NCI-H2171 (cell line): ENCODE data around the gene DCAF4.
"Not testable (repeated sequence)": the region's sequence is repeated elsewhere in the genome, so short reads cannot be mapped to it uniquely, and the experiment has no call there.

ENCODE experiments used
- DNase-seq: peaks from one replicate; lab custom pipeline; 2025; lab: John Stamatoyannopoulos, UW

The DCAF4 gene

GRCh38 chr14:72932893-72933292 lies 6.6 kb downstream of the DCAF4 start:
- no peak for DNase-seq

DNA sequence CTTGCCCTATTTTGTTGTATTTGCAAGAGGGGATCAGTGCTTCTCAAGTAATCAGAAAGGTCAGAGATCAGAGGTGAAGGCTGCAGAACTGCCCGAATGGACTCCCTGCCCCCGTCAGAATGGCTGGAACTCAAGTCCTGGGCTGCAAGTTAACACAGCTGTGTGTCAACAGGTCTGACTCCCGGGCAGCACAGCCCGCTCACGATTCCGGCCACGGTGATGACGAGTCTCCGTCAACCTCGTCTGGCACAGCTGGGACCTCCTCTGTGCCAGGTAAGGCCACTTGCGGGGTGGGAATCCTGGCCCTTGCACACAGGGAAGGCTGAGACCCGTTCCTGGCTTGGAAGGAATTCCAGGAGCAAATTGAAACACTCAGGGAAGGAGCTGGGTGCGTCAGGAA lies 13.4 kb downstream of the DCAF4 start:
- DNase-seq, result no peak

DNA sequence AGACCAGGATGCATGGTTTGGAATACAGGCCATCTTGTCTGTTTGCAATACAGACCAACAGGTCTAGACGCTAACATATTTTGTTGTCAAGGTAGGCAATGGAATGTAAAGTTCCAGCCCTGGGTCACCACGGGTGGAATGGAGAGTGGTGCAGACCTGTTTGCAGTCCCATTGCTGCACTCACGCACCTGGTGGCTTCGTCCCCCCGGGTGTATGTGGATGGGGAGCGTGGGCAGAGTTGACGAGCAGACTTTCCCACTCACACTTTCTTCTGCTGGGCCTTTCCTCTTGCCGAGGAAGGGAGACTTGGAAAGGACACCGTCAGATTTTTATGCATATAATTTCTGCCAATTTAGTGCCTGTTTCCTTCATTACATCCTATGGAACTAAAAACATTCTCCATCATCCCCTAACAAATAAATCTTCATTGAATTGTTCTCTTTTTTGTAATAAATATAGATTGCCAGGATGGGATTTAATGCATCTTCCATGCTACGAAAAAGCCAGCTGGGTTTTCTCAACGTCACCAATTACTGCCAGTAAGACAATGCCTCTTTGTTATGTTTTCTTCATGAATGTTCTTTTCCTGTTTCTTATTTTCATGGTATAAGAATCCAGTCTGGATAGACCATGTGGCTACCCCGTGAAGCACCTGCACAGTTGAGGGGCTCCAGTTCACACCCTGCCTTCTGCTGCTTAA lies 15.2 kb downstream of the DCAF4 start:
- no peak for DNase-seq

DNA sequence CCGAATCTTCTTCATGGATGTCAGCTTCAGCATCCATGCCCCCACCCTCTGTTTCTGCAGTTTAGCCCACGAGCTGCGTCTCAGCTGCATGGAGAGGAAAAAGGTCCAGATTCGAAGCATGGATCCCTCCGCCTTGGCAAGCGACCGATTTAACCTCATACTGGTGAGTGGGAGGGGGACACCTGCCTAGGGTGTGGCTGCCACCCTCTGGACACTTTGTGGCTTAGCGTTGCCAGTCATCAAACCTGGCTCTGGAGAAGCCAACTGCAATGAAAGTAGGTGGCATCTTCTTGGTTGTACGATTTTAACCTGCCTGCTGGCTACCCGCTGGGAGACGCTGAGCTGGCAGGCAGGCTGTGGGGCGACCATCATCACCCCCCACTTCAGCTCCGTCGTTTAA lies 16.7 kb downstream of the DCAF4 start:
- DNase-seq, result no peak

DNA sequence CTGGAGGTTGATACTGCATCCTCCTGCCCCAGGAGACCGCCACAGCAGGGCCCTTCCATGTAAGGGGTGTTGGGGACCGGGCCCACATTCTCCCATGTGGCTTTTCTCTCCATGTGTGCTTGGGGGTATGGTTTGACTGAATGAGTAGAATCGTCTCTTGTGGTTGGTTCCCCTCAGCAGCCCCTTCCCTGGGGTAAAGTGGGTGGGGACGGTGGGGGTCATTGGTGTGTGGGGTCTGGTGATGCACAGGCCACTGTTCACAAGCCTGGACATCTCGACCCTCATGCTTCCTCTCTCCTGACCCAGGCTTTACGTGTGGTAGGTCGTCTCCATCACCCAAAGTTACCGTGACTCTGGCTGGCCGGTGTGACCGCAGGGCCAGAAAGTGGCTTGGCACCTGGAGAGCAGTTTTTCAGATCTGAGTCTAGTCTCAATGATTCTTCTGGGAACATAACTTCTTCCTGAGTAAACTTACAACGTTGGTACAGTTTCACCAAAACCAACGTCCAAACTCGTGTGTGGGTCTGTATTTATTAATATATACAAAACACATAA lies 17.7 kb downstream of the DCAF4 start:
- no peak for DNase-seq

GRCh38 chr14:72945356-72946027 lies 19.2 kb downstream of the DCAF4 start:
- DNase-seq, result no peak

DNA sequence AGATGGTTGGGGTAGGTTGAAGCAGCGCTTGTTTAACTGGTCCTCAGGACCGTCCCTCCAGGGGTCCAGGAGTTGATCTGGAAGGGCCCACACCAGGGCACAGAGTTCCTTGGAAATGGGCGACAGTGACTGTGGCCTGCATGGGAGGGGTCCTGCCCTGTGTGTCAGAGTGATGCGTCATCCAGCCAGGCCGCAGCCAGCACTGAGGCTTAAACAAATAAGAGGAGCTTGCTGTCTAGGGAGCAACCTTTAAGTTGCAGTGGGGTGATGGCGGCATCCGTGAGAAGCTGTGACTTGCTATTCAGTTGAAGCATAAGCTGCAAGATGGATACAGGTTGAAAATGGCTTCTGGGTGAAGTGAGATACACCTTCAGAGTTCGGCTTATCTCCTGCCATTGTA lies 20.2 kb downstream of the DCAF4 start:
- DNase-seq, result no peak

GRCh38 chr14:72947366-72948160 lies 21.3 kb downstream of the DCAF4 start:
- no peak for DNase-seq

GRCh38 chr14:72948481-72949138 lies 22.3 kb downstream of the DCAF4 start:
- DNase-seq, result peak; percentile 30

- no peak for DNase-seq
Measured at GRCh38 chr14:72952171-72952570, 25.9 kb downstream of the DCAF4 start.

- not testable (repeated sequence) for DNase-seq
Measured at GRCh38 chr14:72956741-72957140, 30.5 kb downstream of the DCAF4 start.

- DNase-seq, result no peak
Measured at GRCh38 chr14:72957213-72957612, 30.9 kb downstream of the DCAF4 start.

DNA sequence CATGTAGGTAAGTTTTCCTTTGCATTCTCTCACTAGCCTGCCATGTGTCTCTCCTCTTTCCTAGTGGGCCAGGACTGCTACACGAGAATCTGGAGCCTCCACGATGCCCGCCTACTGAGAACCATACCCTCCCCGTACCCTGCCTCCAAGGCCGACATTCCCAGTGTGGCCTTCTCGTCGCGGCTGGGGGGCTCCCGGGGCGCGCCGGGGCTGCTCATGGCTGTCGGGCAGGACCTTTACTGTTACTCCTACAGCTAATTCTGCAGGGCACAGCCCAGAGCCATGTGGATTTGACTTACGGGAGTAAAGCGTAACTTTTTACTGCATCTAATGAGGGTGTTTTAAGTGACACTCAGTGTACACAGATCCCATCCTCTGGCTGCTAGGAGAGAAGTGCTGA lies 32.3 kb downstream of the DCAF4 start:
- DNase-seq, result no peak

DNA sequence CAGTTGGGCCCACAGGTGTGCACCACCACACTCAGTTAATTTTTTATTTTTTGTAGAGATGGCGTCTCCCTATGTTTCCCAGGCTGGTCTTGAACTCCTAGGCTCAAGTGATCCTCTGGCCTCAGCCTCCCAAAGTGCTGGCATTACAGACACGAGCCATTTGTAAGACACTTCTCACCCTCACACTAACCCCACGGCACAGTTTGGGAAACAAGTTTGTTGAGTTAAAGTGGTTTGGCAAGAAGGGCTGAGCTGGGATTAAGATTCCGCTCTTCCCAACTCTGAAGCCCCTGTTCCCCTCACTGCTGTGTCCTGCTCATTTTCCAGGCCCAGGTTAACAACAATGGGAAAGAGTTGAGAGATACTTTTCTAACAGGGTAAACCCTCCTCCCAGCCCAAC lies 34.8 kb downstream of the DCAF4 start:
- not testable (repeated sequence) for DNase-seq

GRCh38 chr14:72961579-72962335 lies 35.5 kb downstream of the DCAF4 start:
- DNase-seq, result no peak

GRCh38 chr14:72962336-72962754 lies 36.1 kb downstream of the DCAF4 start:
- not testable (repeated sequence) for DNase-seq

GRCh38 chr14:72962829-72963312 lies 36.6 kb downstream of the DCAF4 start:
- DNase-seq, result no peak

GRCh38 chr14:72965249-72965648 lies 39.0 kb downstream of the DCAF4 start:
- DNase-seq, result no peak

DNA sequence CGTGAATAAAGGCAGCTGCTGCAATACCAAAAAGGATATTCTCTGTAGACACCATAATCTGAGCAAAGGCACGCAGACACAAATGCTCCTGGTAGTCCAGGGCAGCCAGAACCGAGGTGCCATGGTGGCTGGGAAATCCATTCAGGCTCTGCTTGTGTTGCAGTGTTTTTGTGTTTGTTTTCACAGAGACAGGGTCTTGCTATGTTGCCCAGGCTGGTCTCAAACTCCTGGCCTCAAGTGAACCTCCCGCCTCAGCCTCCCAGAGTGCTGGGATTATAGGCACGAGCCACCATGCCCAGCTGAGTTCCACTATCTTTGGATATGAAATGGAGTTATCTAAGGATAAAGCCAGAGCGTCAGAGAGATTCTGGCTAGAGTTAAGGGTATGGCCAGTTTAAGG lies 39.8 kb downstream of the DCAF4 start:
- no peak for DNase-seq

GRCh38 chr14:72968316-72968715 lies 42.1 kb downstream of the DCAF4 start:
- no peak for DNase-seq

GRCh38 chr14:72970058-72970630 lies 43.9 kb downstream of the DCAF4 start:
- no peak for DNase-seq
